ENCODE measurements around the gene PRKG1.
"Not testable (repeated sequence)": the region's sequence is repeated elsewhere in the genome, so short reads cannot be mapped to it uniquely, and the experiment has no call there.

The PRKG1 gene

DNA sequence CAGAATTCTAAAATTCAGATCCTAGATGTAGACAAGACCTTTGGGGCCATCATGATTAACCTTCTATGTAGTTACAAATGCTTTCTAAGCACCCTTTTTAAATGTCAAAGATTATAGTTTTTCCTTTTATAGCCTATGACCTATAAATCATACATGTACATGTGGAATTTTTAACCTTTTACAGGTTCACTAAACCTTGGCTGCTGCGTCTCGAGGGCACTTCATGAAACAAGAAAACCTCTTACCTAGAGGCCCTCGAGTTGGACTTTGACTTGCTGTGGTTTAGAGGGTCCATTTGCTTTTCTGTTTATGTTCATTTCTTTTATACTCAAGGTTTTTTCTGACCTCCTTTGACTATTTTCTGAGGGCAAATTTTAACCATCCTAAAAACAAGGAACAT is 323.0 kb downstream of the PRKG1 start:
- no peak for DNase-seq

DNA sequence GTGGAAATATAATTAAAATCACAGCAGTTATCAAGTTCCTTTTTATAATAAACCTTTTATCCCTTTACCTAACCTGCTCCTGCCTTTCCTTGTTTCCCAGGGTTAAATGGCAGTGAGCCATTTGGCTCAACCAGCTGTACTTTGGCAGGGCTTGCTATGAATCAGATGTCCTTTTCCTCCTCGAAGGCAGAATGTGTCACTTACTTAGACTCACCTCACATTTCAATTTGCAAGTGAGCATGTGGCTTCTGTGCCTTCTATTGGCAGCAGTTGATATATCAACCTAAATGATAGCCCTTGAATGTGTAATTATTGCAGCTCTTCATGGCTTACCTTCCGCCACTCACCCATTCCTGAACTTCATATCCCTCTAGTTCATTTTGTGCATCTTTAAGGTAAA is 323.4 kb downstream of the PRKG1 start:
- DNase-seq = no peak

DNA sequence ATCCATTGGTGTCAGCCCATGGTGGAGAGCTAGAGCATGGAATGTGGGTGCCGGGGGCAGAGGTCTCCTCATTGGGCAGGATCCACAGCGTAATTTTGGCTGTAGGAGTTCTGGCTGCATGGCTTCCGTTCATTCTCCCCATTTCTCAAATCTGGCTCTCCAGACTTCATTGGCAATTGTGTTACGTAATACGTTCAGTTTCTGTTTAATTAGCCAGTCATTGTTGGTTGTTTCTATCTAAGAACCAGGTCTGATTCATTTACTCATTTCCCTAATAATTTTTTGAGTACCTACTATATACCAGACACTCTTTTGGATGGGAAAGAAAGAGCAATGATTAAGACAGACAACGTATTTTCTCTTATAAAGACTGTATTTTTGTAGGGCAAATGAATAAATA is 325.6 kb downstream of the PRKG1 start:
- no peak for DNase-seq

DNA sequence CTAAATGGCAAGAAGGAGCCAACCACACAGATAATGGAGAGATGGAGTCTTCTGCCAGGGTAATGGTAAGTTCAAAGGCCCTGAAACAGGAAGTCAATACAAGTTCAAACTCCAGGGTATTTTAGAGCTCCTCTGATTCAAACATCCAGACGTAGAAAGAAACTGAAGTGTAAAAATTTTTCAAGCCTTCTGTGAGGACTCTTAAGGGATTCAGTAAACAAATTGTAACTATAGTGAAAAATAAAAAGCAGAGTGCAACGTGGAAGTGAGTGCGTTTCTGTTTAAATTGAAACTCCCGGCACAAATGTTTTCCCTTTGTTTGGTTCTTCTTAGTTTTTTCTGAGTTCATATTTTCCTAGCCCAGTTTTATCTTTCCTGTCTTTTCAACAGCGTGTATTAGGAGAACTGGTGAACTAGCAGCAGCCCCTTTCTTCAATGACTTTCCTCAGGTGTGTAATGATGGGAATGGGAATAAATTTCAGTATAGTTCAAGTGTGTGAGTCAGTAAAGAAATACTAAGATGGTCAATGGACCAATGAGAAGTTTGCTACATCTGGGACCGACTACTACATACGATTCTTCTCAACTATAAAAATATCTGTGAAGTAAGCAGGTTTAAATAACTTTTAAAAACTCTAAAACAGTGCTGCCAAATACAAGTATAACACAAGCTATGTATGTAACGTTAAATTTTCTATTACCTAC is 326.3 kb downstream of the PRKG1 start:
- DNase-seq = no peak

DNA sequence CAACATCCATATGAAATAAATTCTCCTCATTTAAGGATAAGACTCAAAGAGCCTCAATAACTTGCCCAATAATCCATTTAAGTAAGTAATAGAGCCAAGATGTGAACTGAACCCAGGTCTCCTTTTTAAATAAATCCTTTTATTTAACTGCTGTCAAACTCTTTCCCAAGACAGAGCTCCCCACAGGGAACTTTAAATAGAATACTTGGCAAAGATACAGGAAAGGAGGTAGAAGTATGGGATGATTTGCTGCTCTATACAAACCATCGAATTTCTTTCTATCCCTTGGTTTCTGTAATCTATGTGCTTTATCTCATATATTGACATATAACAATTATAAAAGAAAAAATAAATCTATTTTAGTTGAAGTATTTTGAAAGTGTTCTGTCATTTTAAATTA is 329.2 kb downstream of the PRKG1 start:
- DNase-seq = no peak

DNA sequence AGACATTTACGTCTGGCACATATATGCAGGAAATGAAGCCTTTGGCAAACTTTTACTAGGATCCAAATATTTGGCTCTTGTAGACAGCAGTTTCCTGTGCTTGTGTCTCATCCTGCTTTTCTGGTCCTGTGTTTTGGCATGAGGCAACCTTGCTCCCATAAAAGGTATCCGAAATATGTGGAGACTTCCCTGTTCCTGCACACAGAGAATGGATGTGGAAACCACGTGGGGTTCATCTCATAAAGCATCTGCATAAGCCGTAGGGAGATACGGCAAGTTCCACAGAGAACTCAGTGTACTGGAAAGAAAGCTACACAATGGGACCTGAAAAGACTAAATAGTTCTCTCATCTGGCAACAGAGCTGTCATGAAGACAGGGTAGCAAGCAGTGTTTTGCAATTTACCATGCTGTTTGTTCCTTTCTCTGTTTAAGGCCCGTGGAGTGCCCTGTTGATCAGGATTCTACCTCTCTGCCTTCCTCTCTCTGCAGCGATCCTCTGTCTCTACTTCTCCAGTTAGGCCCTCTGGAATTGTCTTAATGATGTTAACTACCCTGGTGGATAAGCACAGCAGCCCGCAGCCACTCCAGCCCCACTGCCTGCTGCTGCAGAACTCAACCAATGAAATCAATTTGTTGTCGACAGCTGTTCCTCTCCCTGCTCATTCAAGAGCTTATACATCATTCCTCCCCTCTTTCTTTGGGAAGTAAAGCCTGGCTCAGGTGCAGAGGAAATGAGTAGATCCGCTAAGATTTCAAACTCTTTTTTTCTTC is 331.5 kb downstream of the PRKG1 start:
- peak; percentile 4 for DNase-seq

DNA sequence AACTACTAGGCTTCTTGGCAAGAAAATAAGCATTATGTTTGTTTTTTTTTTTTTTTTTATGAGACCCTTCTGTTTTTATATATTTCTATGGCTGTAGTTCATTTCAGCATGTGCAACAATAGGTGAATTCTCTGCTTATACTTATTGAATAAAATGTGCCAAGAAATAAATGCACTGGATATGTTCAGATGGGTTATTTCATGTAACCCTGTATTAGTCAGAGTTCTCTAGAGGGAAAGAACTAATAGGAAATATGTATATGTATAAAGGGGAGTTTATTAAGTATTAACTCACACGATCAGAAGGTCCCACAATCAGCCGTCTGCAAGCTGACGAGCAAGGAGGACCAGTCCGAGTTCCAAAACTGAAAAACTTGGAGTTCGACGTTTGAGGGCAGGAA is 332.3 kb downstream of the PRKG1 start:
- no peak for DNase-seq

DNA sequence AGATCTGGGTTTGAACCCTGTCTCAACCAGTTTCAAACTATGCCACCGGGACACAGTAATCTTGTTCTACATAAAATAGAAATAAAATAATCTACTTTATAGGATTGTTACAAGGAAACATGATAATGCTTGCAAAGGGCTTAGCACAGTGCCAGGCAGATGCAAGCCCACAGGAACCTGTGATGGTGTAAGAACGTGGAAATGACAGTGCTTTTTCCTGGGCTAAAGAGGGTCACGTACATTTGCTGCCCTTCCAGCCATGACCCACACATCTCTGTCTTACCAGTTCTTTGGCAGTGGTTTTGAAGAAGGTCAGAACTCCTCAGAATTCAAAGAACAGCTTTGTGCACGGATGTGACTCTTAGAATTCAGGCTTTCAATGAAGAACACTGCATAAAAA is 342.2 kb downstream of the PRKG1 start:
- DNase-seq = no peak

DNA sequence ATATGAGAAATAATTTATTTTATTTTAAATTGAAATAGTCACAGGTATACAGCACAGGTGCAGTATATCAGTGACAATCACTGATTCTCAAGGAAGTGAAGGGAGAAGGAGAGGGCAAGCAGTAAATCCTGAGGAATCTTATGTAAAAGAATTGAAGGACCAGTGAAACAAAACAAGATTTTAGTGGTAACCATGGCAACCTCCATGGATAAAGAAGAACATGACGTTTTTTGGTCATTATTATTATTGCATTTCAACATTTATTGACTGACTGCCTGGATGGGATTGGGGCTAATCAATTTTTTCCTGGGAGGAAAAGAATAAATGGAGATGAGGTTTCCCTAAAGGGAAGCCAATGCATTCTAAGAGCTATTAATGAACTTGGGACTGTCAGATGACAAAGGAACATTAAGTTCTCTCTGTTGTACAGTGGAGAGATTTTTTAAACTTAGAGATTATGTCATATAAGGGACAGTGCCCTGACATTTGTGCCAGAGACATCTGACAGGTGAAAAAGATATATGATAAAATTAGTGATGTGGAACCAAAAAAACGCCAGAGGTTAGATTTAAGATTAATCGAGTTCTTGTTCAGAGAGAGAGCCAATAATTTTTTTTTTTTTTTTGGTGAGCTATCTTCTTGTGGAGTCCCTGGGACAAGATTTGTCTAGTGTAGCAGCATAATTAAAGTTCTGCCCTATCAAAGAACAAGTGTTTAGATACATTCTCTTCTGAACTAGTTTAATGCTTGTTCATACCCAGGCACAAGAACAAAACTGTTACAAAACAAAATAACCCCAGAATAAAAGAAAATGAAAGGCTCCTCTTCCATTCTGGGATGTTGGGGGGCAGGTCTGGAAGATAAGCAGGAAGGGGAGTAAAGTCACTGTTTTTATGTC is 345.2 kb downstream of the PRKG1 start:
- DNase-seq = no peak

DNA sequence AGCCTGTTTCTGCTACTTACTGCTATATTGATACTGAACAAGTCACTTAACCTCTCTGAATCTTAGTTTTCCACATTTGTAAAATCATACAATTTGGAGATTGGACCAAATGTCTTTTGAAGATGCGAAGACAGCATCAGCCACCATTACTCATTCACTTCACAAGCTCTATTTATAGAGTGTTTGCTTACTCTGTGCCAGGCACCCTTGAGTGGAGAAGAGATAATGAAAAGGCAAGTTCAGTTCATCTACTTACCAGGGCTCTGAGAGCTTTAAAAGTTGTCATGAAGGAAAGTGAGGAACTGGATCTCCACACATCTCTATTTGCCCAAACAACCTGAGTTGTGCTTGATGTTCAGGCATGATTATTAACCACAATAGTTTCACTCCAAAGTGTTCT is 347.6 kb downstream of the PRKG1 start:
- DNase-seq = no peak

DNA sequence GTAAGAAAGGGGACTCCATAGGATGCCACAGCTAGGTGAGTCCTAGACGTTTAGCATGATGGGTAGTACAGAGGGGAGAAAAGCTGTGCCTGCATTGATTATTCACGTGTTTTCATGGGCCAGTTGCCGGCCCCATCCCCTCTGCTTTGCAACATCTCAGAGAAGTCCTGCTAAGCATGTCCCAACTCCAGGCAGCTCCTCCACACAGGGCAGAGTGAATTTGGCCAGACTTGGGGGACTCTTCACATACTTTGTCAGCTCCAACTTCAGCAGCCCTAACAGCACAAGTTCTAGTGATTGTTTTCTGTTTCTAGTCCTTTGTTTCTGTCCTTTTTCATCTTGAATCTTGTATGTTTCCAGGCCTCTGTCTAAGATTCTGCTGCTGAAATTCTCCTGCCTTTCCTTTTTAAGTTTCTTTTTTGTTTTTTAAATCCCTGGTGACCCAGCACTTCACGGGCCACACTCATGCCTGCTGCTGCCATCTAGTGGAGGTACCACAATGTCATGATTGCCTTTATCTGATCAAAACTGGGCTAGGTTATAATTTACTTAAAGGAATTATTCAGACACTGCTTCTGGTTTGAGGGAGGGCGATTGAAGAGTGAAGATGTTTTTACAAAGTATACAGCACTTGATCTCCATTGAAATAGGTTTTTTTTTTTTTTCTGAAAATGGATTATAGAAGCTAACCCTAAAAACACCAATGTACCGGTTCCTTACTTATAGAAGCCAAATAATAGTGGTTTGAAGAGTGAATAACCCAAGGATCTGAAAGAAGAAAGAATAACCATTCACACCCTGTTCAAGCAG is 348.2 kb downstream of the PRKG1 start:
- DNase-seq = peak; percentile 14

DNA sequence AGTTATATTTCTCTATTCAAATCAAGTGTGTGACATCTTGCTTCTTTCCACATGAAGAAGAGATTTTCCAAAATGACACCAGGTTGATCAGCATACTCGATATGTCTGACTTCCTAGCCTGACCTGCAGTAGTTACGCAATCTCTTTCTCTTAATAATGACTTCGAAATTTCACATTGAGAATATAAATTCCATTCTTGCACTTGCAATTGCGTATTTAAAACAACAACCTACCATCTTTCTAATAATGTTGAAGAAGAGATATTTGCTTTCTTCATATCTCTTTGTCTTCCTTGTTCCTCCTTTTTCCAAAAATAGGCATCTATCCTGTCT is 348.8 kb downstream of the PRKG1 start:
- no peak for DNase-seq

DNA sequence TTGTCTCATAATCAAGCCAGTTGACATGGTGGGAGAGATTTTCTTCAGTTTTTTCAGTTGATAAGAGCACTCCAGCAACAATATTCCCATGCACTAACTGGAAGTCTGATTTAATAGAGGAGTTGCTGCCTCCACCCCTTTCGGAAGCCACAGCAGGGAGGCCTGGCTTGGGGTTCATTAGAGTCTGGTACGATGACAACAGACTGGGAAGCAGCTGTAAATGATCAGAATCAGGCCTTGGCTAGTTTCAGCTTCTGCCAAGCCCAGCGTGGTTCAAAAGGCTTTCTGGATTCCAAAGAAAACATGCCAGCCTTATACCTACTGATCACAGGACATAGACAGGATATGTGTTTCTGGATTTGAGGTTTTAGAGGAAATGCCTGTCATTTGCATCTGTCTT is 351.1 kb downstream of the PRKG1 start:
- DNase-seq = no peak

DNA sequence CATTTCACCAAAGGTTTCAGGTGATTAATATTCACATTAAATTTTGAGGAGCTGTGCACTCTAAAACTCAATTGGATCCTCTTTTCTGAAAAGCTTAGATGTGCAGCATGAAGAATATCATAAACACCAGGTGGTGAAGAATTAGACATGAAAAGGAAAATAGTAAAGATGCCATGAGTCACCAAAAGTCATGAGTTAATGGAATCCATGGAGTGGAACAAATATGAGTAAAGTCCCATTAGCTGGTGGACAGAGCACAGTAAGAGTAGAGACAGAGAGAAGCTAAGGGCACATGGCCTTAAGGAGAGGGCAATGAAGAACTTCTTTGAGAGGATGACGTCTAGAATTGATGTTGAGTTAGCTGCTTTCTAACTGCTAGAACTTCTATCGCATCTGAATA is 353.5 kb downstream of the PRKG1 start:
- no peak for DNase-seq

DNA sequence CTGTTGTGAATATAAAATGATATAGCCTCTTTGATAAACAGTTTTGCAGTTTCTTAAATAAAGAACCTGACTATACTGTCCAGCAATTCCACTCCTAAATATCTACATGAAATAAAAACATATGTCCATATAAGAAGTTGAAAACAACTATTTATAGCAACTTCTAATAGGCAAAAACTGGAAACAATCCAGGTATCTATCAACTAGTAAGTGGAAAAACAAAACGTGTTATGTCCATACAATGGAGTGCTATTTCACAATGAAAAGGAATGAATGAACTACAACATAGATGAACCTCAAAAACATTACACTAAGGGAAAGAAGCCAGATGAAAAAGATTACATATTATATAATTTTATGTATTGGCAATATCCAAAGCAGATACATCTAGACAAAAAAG is 356.2 kb downstream of the PRKG1 start:
- no peak for DNase-seq

DNA sequence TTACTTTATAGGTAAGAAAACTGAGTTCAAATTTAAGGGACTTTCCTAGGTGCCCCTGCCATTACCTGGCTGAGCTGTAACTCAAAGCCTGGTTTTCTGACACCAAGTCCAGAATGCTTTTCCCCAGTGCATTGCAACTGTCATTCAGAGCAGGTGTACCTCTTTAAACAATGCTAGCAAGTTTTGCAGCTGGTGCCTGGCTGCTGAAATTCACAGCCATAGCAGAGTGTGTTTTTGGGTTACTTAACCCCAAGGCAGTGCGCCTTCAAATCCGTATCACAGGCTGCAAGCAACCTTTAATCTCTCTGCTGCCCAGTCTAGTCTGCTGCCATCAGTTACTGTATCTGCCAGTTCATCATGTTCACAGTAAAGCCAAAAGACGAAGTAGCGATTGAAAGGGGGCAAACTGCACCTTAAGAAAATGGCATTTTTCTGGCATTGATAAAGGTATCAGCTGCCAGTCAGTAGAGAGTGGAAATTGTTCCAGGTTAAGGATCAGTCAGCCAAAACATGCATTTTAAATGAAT is 359.7 kb downstream of the PRKG1 start:
- no peak for DNase-seq

DNA sequence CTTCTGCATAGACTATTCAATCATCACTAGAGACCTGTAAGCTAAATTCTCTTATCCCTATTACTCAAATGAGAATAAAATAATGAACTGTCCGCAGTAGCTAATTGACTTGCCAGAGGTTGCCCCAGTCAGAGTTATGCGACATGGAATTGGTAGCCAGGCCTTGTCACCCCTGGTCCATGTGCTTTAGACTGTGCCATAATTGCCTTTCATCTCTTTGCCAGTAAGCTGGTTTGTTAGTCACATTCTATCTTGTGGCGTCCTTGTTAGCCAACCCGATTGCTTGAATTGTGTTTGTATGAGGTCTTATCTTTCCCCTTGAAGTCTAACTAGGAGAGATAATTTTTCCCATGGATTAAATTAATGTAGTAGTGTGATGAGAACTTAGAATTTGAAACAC is 362.5 kb downstream of the PRKG1 start:
- DNase-seq = no peak

DNA sequence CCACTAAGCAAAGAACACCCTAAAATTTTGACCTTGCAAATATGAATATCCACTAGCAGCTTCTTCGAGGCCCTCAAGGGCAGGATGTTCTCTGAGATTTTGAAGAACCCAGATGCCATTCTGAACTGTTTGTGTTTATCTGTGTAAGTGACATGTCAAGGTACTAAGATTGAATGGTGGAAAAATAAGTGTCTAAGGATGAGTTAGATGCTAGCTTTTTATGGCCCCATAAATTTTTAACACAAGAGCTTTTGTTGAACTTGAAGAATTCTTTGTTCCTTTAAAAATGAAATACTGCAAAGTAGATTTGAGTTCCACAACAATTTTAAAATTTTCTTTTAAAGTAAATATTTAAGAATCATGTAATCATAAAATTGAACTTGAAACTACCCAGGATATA is 365.4 kb downstream of the PRKG1 start:
- DNase-seq = no peak

DNA sequence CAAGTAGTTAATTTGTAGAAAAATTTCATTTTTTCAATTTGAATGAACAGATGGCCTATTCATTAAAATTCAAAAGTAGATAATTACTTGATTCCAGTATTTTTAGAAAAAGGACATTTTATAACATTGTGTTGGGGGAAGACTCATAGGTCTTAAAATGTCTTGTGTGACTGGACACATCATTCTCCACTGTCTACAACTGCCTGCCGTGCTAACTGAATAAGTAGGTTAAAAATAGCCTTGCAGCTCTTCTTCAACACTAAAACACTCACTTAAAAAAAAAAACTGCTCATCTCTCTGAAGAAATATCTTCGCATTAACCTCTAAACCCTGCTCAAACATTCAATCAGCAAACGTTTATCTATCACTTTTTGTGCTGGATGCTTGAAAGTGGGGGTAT is 371.3 kb downstream of the PRKG1 start:
- DNase-seq = no peak

DNA sequence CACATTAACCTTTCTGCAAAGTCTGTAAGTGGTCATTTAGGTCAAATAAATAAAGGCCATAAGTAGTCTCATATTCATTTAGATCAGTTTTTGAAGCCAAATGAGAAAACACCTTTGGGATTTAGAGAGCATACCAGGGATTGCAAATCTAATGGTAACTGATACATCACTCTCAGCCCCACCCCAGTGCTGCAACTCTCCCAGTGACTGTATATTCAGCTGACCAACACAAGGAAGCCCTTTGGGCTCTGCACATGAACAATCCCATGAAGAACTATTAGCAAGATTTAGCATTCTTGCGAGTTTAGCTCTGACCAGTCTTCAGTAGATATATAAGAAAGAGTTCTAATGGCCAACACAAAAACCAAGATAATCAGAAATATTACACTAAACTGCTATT is 372.8 kb downstream of the PRKG1 start:
- DNase-seq = no peak

DNA sequence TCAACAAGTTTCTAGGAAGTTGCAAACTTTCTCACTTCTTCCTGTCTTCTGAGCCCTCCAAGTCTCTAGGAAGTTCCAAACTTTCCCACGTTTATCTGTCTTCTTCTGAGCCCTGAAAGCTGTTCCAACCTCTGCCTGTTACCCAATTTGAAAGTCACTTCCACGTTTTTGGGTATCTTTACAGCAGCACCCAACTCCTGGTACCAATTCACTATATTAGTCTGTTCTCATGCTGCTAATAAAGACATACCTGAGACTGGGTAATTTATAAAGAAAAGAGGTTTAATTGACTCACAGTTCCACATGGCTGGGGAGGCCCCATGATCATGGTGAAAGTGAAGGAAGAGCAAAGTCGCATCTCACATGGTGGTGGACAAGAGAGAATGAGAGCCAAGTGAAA is 381.5 kb downstream of the PRKG1 start:
- DNase-seq = not testable (repeated sequence)

DNA sequence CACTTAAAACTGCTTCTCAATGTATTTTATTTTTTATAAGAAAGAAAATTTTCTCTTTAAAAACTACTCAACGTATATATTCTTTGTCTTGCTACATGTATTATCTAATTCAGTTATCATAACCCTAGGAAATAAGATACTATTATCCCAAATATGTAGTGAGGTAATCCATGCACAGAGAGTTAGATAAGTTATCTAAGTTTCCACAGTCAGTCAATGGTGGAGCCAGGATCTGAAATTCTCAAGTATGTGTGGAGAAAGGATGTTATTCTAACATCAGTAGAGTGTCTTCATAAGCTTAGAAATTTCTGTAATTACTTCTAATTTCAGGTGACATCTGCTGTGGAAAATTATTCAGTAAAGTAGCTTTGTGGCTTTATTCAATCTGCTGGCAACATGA is 385.2 kb downstream of the PRKG1 start:
- DNase-seq = no peak
